ENCODE data around the gene PHC3. TPM values are rescaled to one million over a fixed set of nuclear protein-coding genes. Genes with fewer than 3 reads are reported as not detected.

The PHC3 gene
- total and polyA plus RNA-seq, 2 experiments from 2014 or later = 36.6 to 39.8 TPM

- no peak overlapping the region for H3K4me2 ChIP-seq
- TF ChIP-seq EZH2 (IDR thresholded peaks at IDR 0.05; ENCODE audit: borderline replicate concordance) = no peak
- no peak for TF ChIP-seq CTCF (IDR thresholded peaks at IDR 0.05; ENCODE audit: poor library complexity)
- no peaks in the 10 kb centered on the region for H4K20me1 ChIP-seq (ENCODE audit: insufficient read depth, poor library complexity, severe bottlenecking)
- no peak for DNase-seq (ENCODE audit: low spot score)
- H3K27ac ChIP-seq = no peak overlapping the region
- WGBS (ENCODE audit: low lambda C conversion rate, missing lambda C conversion rate) = 93% methylated on average over 4 of the region's 4 CpGs
- H3K36me3 ChIP-seq (replicated peaks; ENCODE audit: insufficient read depth, low read depth) = no peaks in the 10 kb centered on the region
- H3K9me2 ChIP-seq (replicated peaks; ENCODE audit: insufficient read depth) = no peaks in the 10 kb centered on the region
- H2AFZ ChIP-seq = peak overlapping the region; percentile 32
- H3K4me1 ChIP-seq (ENCODE audit: insufficient read depth) = no peaks in the 10 kb centered on the region
- no peaks in the 10 kb centered on the region for H3K27me3 ChIP-seq
- H3K4me3 ChIP-seq = no peak overlapping the region
- H3K79me2 ChIP-seq = no peaks in the 10 kb centered on the region
- H3K9me3 ChIP-seq (ENCODE audit: low read depth) = no peaks in the 10 kb centered on the region
Observed at GRCh38 chr3:170189398-170190256, 8.1 kb upstream of the PHC3 start.

- peaks cover 15% of the 10 kb centered on the region for H3K4me1 ChIP-seq (ENCODE audit: insufficient read depth)
- H3K27ac ChIP-seq = peak overlapping the region; percentile 95
- WGBS (ENCODE audit: low lambda C conversion rate, missing lambda C conversion rate) = 21% methylated on average over 16 of the region's 16 CpGs
- DNase-seq (ENCODE audit: low spot score) = peak; percentile 19
- no peaks in the 10 kb centered on the region for H3K9me3 ChIP-seq (ENCODE audit: low read depth)
- peak overlapping the region; percentile 81 for H2AFZ ChIP-seq
- H3K4me3 ChIP-seq = peak overlapping the region; percentile 83
- peaks cover 53% of the 10 kb centered on the region for H3K79me2 ChIP-seq
- H3K4me2 ChIP-seq = peak overlapping the region; percentile 89
- no peak for TF ChIP-seq CTCF (IDR thresholded peaks at IDR 0.05; ENCODE audit: poor library complexity)
- TF ChIP-seq EZH2 (IDR thresholded peaks at IDR 0.05; ENCODE audit: borderline replicate concordance) = no peak
- TF ChIP-seq EZH2phosphoT487 (IDR thresholded peaks at IDR 0.05; ENCODE audit: low read depth, severe bottlenecking, unreplicated experiment) = no peak
- peaks cover 27% of the 10 kb centered on the region for H4K20me1 ChIP-seq (ENCODE audit: insufficient read depth, poor library complexity, severe bottlenecking)
- no peaks in the 10 kb centered on the region for H3K27me3 ChIP-seq
- H3K9me2 ChIP-seq (replicated peaks; ENCODE audit: insufficient read depth) = no peaks in the 10 kb centered on the region
- H3K36me3 ChIP-seq (replicated peaks; ENCODE audit: insufficient read depth, low read depth) = no peaks in the 10 kb centered on the region
Observed at GRCh38 chr3:170180079-170180907, 1.2 kb downstream of the PHC3 start.

GRCh38 chr3:170179432-170179831 is 2.1 kb downstream of the PHC3 start:
- Histone ChIP-seq H3K4me2 (peak overlapping the region; percentile 89), H2AFZ (no peak overlapping the region), H3K4me1 (ENCODE audit: insufficient read depth) (peaks cover 15% of the 10 kb centered on the region), H3K27me3 (no peaks in the 10 kb centered on the region), H3K9me3 (ENCODE audit: low read depth) (no peaks in the 10 kb centered on the region), H3K27ac (peak overlapping the region; percentile 95), H3K4me3 (peak overlapping the region; percentile 83), H4K20me1 (ENCODE audit: insufficient read depth, poor library complexity, severe bottlenecking) (peaks cover 27% of the 10 kb centered on the region), H3K9me2 (replicated peaks; ENCODE audit: insufficient read depth) (no peaks in the 10 kb centered on the region), H3K36me3 (replicated peaks; ENCODE audit: insufficient read depth, low read depth) (no peaks in the 10 kb centered on the region), H3K79me2 (peaks cover 61% of the 10 kb centered on the region)
- TF ChIP-seq EZH2phosphoT487 (IDR thresholded peaks at IDR 0.05; ENCODE audit: low read depth, severe bottlenecking, unreplicated experiment) = no peak
- no peak for TF ChIP-seq EZH2 (IDR thresholded peaks at IDR 0.05; ENCODE audit: borderline replicate concordance)
- WGBS (ENCODE audit: low lambda C conversion rate, missing lambda C conversion rate) = 76% methylated on average over 1 of the region's 1 CpG
- DNase-seq (ENCODE audit: low spot score) = no peak

- peaks cover 68% of the 10 kb centered on the region for H3K79me2 ChIP-seq
Observed at GRCh38 chr3:170178651-170179050, 2.9 kb downstream of the PHC3 start.

More at GRCh38 chr3:170178651-170179050, 2.9 kb downstream of the PHC3 start:
- Histone ChIP-seq H3K36me3 (replicated peaks; ENCODE audit: insufficient read depth, low read depth) (no peaks in the 10 kb centered on the region), H4K20me1 (ENCODE audit: insufficient read depth, poor library complexity, severe bottlenecking) (peaks cover 27% of the 10 kb centered on the region), H3K4me1 (ENCODE audit: insufficient read depth) (peaks cover 15% of the 10 kb centered on the region), H3K9me2 (replicated peaks; ENCODE audit: insufficient read depth) (no peaks in the 10 kb centered on the region), H3K9me3 (ENCODE audit: low read depth) (no peaks in the 10 kb centered on the region), H3K4me2 (peak overlapping the region; percentile 89), H3K27ac (no peak overlapping the region), H3K4me3 (no peak overlapping the region), H2AFZ (no peak overlapping the region), H3K27me3 (no peaks in the 10 kb centered on the region)
- TF ChIP-seq EZH2phosphoT487 (IDR thresholded peaks at IDR 0.05; ENCODE audit: low read depth, severe bottlenecking, unreplicated experiment) (no peak), CTCF (IDR thresholded peaks at IDR 0.05; ENCODE audit: poor library complexity) (no peak), EZH2 (IDR thresholded peaks at IDR 0.05; ENCODE audit: borderline replicate concordance) (no peak)
- DNase-seq (ENCODE audit: low spot score) = no peak
- WGBS (ENCODE audit: low lambda C conversion rate, missing lambda C conversion rate) = 94% methylated on average over 3 of the region's 3 CpGs

All from hepatocyte (in vitro differentiated cells).